GM12892 (cell line): ENCODE results near the gene FBXW9.

Experiments
- POLR2A ChIP-seq: IDR thresholded peaks from 2 replicates; pipeline ENCODE4 v1.6.1; 2011; ENCODE audit warnings: low read depth, low read length, control low read depth
- POLR2AphosphoS5 ChIP-seq: IDR thresholded peaks from 2 replicates; pipeline ENCODE4 v1.6.1; 2011; ENCODE audit warnings: low read depth, low read length, control low read depth

DNA sequence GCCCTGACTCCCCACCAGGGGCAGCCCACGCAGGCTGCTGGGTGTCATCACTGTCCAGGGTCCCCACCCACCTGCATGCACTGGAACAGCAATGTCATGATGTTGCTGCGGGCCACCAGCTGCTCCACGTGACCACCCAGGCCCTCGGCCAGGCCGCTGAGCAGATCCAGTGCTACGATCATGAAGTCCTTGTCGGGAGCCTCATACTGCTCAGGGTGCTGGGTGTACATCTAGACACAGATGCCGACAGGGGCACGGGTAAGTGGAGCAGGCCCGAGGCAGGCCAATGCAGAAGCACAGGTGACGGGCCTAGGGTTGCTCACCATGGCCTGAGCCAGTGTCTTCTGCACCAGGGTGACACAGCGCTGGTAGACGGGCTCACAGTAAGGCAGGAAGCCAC lies 8.7 kb upstream of the FBXW9 start:
- TF ChIP-seq POLR2AphosphoS5: no peak
- no peak for TF ChIP-seq POLR2A
